ENCODE measurements around the gene ZNF595. TPM values are rescaled to one million over a fixed set of nuclear protein-coding genes. Genes with fewer than 3 reads are reported as not detected.
A peak's percentile ranks its signal among the peaks of the same experiment; 100 is the strongest.
"Not testable (repeated sequence)": the region's sequence is repeated elsewhere in the genome, so short reads cannot be mapped to it uniquely, and the experiment has no call there.

The ZNF595 gene
- total RNA-seq, 1 donor from 2014 or later: 16.2 TPM

DNA sequence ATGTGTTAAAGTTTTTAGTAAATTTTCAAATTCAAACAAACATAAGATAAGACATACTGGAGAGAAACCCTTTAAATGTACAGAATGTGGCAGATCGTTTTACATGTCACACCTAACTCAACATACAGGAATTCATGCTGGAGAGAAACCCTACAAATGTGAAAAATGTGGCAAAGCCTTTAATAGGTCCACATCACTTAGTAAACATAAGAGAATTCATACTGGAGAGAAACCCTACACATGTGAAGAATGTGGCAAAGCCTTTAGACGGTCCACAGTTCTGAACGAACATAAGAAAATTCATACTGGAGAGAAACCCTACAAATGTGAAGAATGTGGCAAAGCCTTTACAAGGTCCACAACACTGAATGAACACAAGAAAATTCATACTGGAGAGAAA lies 32.8 kb downstream of the ZNF595 start:
- Histone ChIP-seq H3K36me3 (ENCODE audit: control insufficient read depth in 3 of 3, insufficient read depth in 3 of 3, low read length in 3 of 3) (peaks cover 31 to 35% (median 34%) of the 10 kb centered on the region in 3 donors), H3K9ac (ENCODE audit: low read depth in 1 of 3, low read length in 3 of 3) (no peak overlapping the region), H3K27me3 (ENCODE audit: control insufficient read depth in 3 of 3, insufficient read depth in 3 of 3, low read length in 3 of 3) (no peaks in the 10 kb centered on the region), H3K4me3 (ENCODE audit: low read length in 3 of 3) (peak overlapping the region in 1 of 3 donors; percentile 32), H3K4me1 (ENCODE audit: control insufficient read depth in 3 of 3, insufficient read depth in 3 of 3, low read length in 3 of 3) (no peaks in the 10 kb centered on the region), H3K27ac (ENCODE audit: low read depth, low read length) (no peak overlapping the region), H3K9me3 (ENCODE audit: control insufficient read depth in 3 of 3, low read length in 3 of 3) (peaks cover 31 to 57% (median 34%) of the 10 kb centered on the region in 3 donors)

DNA sequence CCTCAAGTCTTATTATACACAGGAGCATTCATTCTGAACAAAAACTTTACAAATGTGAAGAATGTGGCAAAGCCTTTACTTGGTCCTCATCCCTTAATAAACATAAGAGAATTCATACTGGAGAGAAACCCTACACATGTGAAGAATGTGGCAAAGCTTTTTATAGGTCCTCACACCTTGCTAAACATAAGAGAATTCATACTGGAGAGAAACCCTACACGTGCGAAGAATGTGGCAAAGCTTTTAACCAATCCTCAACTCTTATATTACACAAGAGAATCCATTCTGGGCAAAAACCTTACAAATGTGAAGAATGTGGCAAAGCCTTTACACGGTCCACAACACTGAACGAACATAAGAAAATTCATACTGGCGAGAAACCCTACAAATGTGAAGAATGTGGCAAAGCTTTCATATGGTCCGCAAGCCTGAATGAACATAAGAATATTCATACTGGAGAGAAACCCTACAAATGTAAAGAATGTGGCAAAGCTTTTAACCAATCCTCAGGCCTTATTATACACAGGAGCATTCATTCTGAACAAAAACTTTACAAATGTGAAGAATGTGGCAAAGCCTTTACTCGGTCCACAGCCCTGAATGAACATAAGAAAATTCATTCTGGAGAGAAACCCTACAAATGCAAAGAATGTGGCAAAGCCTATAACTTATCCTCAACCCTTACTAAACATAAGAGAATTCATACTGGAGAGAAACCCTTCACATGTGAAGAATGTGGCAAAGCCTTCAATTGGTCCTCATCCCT lies 33.6 kb downstream of the ZNF595 start:
- Histone ChIP-seq H3K9me3 (ENCODE audit: control insufficient read depth in 3 of 3, low read length in 3 of 3) (peaks cover 33 to 56% (median 36%) of the 10 kb centered on the region in 3 donors), H3K4me3 (ENCODE audit: low read length in 3 of 3) (peak overlapping the region in 1 of 3 donors; percentile 33), H3K36me3 (ENCODE audit: control insufficient read depth in 3 of 3, insufficient read depth in 3 of 3, low read length in 3 of 3) (peaks cover 32 to 38% (median 33%) of the 10 kb centered on the region in 3 donors)
- H3K27ac ChIP-seq (ENCODE audit: low read depth, low read length); H3K27me3 ChIP-seq (ENCODE audit: control insufficient read depth in 3 of 3, insufficient read depth in 3 of 3, low read length in 3 of 3); H3K9ac ChIP-seq (ENCODE audit: low read depth in 1 of 3, low read length in 3 of 3); H3K4me1 ChIP-seq (ENCODE audit: control insufficient read depth in 3 of 3, insufficient read depth in 3 of 3, low read length in 3 of 3): not testable (repeated sequence)

DNA sequence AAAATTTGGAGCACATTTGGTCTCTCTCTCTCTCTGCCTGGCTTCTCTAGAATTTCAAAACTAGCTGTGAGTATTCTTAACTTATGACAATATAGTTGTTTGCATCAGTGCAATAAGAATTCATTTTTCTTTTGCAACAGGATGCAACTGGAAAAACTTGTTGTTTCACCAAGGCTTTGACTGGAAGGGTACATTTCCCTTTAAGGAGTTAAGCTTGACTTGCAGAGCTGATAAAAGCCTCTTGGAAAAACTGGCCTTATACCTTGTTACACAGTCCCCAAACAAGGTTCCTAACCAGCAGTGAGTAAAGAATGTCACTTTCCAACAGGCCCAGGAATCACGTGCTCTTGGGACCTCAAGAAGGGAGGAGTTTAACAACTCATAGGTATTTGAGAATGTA lies 45.3 kb downstream of the ZNF595 start:
- Histone ChIP-seq H3K27ac (ENCODE audit: low read depth, low read length) (no peak overlapping the region), H3K9me3 (ENCODE audit: control insufficient read depth in 3 of 3, low read length in 3 of 3) (peaks cover 36 to 42% (median 37%) of the 10 kb centered on the region in 3 donors), H3K4me1 (ENCODE audit: control insufficient read depth in 3 of 3, insufficient read depth in 3 of 3, low read length in 3 of 3) (no peaks in the 10 kb centered on the region), H3K27me3 (ENCODE audit: control insufficient read depth in 3 of 3, insufficient read depth in 3 of 3, low read length in 3 of 3) (no peaks in the 10 kb centered on the region), H3K36me3 (ENCODE audit: control insufficient read depth in 3 of 3, insufficient read depth in 3 of 3, low read length in 3 of 3) (no peaks in the 10 kb centered on the region), H3K4me3 (ENCODE audit: low read length in 3 of 3) (no peak overlapping the region), H3K9ac (ENCODE audit: low read depth in 1 of 3, low read length in 3 of 3) (no peak overlapping the region)

DNA sequence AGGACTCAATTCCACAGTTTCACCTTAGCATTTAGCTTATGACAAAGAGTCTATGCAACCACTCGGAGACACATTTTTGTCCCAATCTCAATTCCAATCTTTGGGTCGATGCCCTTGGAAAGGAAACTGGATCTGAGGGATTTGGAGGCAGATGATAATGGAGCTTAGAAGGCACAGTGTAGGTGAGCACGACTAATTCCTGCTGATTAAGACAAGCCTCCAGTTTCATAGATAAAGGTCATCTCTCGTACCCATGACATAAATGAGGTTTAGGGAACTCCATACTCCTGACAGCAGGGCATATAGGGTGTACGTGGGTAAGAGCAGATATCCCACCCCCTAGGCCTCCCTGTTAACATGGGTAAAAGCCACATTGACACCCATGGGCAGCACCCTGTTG lies 46.7 kb downstream of the ZNF595 start:
- Histone ChIP-seq H3K9me3 (ENCODE audit: control insufficient read depth in 3 of 3, low read length in 3 of 3) (peaks cover 28 to 31% (median 31%) of the 10 kb centered on the region in 3 donors), H3K27me3 (ENCODE audit: control insufficient read depth in 3 of 3, insufficient read depth in 3 of 3, low read length in 3 of 3) (no peaks in the 10 kb centered on the region), H3K4me1 (ENCODE audit: control insufficient read depth in 3 of 3, insufficient read depth in 3 of 3, low read length in 3 of 3) (no peaks in the 10 kb centered on the region), H3K36me3 (ENCODE audit: control insufficient read depth in 3 of 3, insufficient read depth in 3 of 3, low read length in 3 of 3) (no peaks in the 10 kb centered on the region), H3K4me3 (ENCODE audit: low read length in 3 of 3) (no peak overlapping the region), H3K9ac (ENCODE audit: low read depth in 1 of 3, low read length in 3 of 3) (no peak overlapping the region), H3K27ac (ENCODE audit: low read depth, low read length) (no peak overlapping the region)

DNA sequence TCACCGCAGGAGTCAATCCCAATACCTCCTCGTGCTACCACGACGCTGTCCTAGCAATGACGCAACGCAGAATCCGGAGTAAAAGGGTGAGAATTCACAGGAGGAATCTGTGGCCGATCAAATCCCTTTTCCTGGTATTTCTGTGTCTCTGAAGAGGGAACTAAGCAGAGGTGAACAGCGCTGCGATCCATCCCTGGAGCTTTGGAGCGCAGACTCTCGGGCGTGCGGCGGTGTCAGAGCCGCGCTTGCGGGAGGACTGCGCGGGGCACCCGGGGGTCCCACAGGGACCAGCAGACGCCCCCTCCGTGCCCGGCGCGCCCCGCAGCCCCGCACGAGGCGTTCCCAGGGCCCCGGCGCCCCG lies 53.9 kb downstream of the ZNF595 start:
- no peak overlapping the region for H3K9ac ChIP-seq (ENCODE audit: low read depth in 1 of 3, low read length in 3 of 3)
- no peaks in the 10 kb centered on the region for H3K36me3 ChIP-seq (ENCODE audit: control insufficient read depth in 3 of 3, insufficient read depth in 3 of 3, low read length in 3 of 3)
- H3K4me1 ChIP-seq (ENCODE audit: control insufficient read depth in 3 of 3, insufficient read depth in 3 of 3, low read length in 3 of 3): no peaks in the 10 kb centered on the region
- H3K27ac ChIP-seq (ENCODE audit: low read depth, low read length): no peak overlapping the region
- H3K27me3 ChIP-seq (ENCODE audit: control insufficient read depth in 3 of 3, insufficient read depth in 3 of 3, low read length in 3 of 3): peaks cover 24 to 44% (median 26%) of the 10 kb centered on the region in 3 donors
- H3K9me3 ChIP-seq (ENCODE audit: control insufficient read depth in 3 of 3, low read length in 3 of 3): peaks cover 17 to 27% (median 25%) of the 10 kb centered on the region in 3 donors
- H3K4me3 ChIP-seq (ENCODE audit: low read length in 3 of 3): no peak overlapping the region

DNA sequence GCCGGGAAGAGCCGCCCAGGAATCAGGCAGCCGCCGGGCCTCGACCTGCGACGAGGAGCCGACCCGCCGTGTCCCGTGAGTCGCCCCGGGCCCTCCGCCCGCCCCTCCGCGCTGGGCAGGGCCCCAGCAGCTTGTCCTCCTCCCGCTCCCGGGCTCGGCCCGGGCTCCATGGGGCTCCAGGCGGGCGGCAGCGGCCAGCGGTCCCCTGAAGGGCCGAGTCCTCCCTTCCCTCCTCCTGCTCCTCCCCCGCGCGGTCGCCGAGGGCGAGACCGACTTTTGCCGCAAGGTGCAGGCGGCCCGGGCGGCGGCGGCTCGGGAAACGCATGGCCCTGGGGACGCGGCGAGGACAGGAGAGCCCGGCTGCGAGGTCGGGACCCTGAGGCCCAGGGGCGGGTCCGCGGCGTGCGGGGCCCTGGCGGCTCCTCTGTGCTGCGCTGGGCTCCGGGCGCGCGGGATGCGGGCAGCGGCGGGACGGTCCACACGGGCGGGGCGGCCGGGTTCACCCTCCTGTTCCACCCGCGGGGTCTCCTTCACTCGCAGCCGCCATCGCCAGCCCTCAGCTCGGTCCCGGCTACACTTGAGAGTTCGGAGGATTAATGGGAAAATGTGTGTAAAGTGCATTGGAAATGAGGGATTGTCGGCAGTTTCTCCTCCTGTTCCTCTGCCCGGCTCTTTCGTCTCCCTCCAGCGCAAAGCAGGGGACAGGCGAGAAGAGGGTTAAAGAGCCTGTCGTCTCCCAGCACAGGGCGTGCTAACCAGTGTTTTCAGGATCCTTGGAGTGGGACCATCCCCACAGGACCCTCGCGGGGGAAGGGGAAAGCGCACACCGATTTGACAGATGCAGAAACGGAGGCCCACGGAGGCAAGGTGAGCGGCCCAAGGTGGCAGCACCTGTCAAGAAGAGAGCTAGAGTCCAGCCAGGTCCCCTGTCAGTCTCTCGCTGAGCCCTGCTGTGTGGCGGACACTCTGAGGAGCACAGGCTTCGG lies 54.6 kb downstream of the ZNF595 start:
- Histone ChIP-seq H3K9me3 (ENCODE audit: control insufficient read depth in 3 of 3, low read length in 3 of 3) (peaks cover 17 to 23% (median 21%) of the 10 kb centered on the region in 3 donors), H3K27ac (ENCODE audit: low read depth, low read length) (no peak overlapping the region), H3K9ac (ENCODE audit: low read depth in 1 of 3, low read length in 3 of 3) (no peak overlapping the region), H3K4me3 (ENCODE audit: low read length in 3 of 3) (no peak overlapping the region), H3K4me1 (ENCODE audit: control insufficient read depth in 3 of 3, insufficient read depth in 3 of 3, low read length in 3 of 3) (no peaks in the 10 kb centered on the region), H3K36me3 (ENCODE audit: control insufficient read depth in 3 of 3, insufficient read depth in 3 of 3, low read length in 3 of 3) (no peaks in the 10 kb centered on the region), H3K27me3 (ENCODE audit: control insufficient read depth in 3 of 3, insufficient read depth in 3 of 3, low read length in 3 of 3) (peaks cover 24 to 44% (median 26%) of the 10 kb centered on the region in 3 donors)

DNA sequence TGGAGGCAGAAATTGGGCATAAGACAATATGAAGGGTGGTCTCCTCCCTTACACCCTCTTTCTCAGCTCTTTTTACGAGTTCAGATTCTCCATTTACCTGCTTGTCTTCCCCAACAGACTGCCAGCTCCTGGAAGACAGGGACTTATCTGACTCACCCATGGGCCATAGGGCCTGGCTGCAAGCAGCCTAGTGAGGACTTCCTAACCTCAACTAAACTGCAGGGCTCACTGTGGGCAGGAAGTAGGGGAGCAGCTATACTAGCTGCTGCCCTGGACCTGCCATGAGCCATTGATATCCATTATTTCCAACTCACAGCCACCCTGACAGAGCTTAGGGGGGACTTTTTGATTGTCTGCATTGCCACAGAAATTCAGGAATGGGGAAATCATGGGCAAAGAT lies 59.6 kb downstream of the ZNF595 start:
- Histone ChIP-seq H3K4me1 (ENCODE audit: control insufficient read depth in 3 of 3, insufficient read depth in 3 of 3, low read length in 3 of 3) (no peaks in the 10 kb centered on the region), H3K4me3 (ENCODE audit: low read length in 3 of 3) (no peak overlapping the region), H3K36me3 (ENCODE audit: control insufficient read depth in 3 of 3, insufficient read depth in 3 of 3, low read length in 3 of 3) (no peaks in the 10 kb centered on the region), H3K27ac (ENCODE audit: low read depth, low read length) (no peak overlapping the region), H3K9me3 (ENCODE audit: control insufficient read depth in 3 of 3, low read length in 3 of 3) (peaks cover 8 to 10% (median 8%) of the 10 kb centered on the region in 3 donors), H3K9ac (ENCODE audit: low read depth in 1 of 3, low read length in 3 of 3) (no peak overlapping the region), H3K27me3 (ENCODE audit: control insufficient read depth in 3 of 3, insufficient read depth in 3 of 3, low read length in 3 of 3) (peaks cover 20 to 26% (median 25%) of the 10 kb centered on the region in 3 donors)

DNA sequence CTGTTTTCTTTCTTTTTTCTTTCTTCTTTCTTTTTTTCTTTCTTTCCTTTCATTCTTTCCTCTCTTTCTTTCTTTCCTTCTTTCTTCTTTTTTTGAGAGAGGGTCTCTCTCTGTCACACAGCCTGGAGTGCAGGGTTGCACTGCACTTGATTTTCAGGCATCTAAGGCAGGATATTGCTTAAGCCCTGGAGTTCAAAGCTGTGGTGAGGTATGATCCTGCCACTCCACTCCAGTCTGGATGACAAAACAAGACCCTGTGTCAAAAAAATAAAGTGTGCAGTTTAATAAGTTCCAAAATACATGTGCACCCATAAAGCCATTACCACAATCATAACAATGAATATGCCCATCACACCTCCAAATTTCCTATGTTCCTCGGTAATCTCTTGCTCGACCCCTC lies 60.6 kb downstream of the ZNF595 start:
- Histone ChIP-seq H3K36me3 (ENCODE audit: control insufficient read depth in 3 of 3, insufficient read depth in 3 of 3, low read length in 3 of 3) (no peaks in the 10 kb centered on the region), H3K27ac (ENCODE audit: low read depth, low read length) (no peak overlapping the region), H3K27me3 (ENCODE audit: control insufficient read depth in 3 of 3, insufficient read depth in 3 of 3, low read length in 3 of 3) (peaks cover 11 to 16% (median 15%) of the 10 kb centered on the region in 3 donors), H3K9me3 (ENCODE audit: control insufficient read depth in 3 of 3, low read length in 3 of 3) (peaks cover 3 to 10% (median 5%) of the 10 kb centered on the region in 3 donors), H3K4me3 (ENCODE audit: low read length in 3 of 3) (no peak overlapping the region), H3K4me1 (ENCODE audit: control insufficient read depth in 3 of 3, insufficient read depth in 3 of 3, low read length in 3 of 3) (no peaks in the 10 kb centered on the region), H3K9ac (ENCODE audit: low read depth in 1 of 3, low read length in 3 of 3) (no peak overlapping the region)

DNA sequence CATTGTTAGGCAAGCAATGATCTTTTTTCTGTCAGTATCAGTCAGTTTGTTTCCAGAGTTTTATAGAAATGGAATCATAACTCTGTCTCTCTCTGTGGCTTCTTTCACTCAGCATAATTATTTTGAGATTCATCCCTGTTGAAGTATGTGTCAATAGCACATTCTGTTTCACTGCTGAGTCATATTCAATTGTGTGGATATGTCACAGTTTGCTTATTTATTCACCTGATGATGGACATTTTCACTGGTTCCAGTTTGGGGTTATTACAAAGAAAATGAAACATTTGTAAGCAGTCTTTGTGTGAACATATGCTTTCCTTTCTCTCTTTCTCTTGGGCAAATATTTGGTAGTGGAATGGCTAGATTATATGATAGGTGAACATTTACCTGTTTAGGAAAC lies 61.0 kb downstream of the ZNF595 start:
- H3K36me3 ChIP-seq (ENCODE audit: control insufficient read depth in 3 of 3, insufficient read depth in 3 of 3, low read length in 3 of 3): no peaks in the 10 kb centered on the region
- H3K4me1 ChIP-seq (ENCODE audit: control insufficient read depth in 3 of 3, insufficient read depth in 3 of 3, low read length in 3 of 3): no peaks in the 10 kb centered on the region
- H3K27me3 ChIP-seq (ENCODE audit: control insufficient read depth in 3 of 3, insufficient read depth in 3 of 3, low read length in 3 of 3): peaks cover 6 to 12% (median 11%) of the 10 kb centered on the region in 3 donors
- H3K9ac ChIP-seq (ENCODE audit: low read depth in 1 of 3, low read length in 3 of 3): no peak overlapping the region
- peaks cover 0 to 10% (median 5%) of the 10 kb centered on the region in 3 donors for H3K9me3 ChIP-seq (ENCODE audit: control insufficient read depth in 3 of 3, low read length in 3 of 3)
- no peak overlapping the region for H3K4me3 ChIP-seq (ENCODE audit: low read length in 3 of 3)
- no peak overlapping the region for H3K27ac ChIP-seq (ENCODE audit: low read depth, low read length)
